Measurements from ENCODE around the gene PCDHB14. TPM values are rescaled to one million over a fixed set of nuclear protein-coding genes. Genes with fewer than 3 reads are reported as not detected.

PCDHB14 gene
- total RNA-seq, 4 donors from 2014 or later, result 0.62 to 1.9 (median 0.76) TPM

DNA sequence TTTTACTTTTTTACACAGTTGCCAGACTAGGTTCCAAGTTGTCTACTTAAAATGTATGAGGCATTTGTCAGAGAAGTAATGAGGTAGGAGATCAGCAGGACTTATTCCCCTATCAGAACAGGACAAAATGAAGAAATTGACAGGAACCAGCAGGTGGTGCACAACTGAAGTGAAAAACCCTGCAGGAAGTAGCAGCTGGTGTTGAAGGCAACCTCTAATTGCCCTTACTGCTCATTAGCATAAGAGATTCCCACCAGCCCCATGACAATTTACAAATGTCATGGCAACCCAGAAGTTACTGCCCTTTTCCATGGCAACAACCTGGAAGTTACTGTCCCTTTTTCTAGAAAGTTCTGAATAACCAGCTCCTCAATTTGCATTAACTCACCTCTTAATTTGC lies 27.4 kb downstream of the PCDHB14 start:
- Histone ChIP-seq H3K27me3 (peaks cover 0 to 10% (median 0%) of the 10 kb centered on the region in 3 donors), H3K4me3 (no peak overlapping the region), H3K27ac (no peak overlapping the region), H3K36me3 (peaks cover 0 to 5% of the 10 kb centered on the region in 2 donors), H3K4me1 (no peaks in the 10 kb centered on the region), H3K9me3 (peaks cover 3 to 52% (median 3%) of the 10 kb centered on the region in 3 donors)
- ATAC-seq (no peak), DNase-seq (no peak)
- TF ChIP-seq POLR2A (IDR thresholded peaks at IDR 0.05), result no peak
- TF ChIP-seq, protein P1, sequence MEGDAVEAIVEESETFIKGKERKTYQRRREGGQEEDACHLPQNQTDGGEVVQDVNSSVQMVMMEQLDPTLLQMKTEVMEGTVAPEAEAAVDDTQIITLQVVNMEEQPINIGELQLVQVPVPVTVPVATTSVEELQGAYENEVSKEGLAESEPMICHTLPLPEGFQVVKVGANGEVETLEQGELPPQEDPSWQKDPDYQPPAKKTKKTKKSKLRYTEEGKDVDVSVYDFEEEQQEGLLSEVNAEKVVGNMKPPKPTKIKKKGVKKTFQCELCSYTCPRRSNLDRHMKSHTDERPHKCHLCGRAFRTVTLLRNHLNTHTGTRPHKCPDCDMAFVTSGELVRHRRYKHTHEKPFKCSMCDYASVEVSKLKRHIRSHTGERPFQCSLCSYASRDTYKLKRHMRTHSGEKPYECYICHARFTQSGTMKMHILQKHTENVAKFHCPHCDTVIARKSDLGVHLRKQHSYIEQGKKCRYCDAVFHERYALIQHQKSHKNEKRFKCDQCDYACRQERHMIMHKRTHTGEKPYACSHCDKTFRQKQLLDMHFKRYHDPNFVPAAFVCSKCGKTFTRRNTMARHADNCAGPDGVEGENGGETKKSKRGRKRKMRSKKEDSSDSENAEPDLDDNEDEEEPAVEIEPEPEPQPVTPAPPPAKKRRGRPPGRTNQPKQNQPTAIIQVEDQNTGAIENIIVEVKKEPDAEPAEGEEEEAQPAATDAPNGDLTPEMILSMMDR (IDR thresholded peaks at IDR 0.05 in 4 of 5, conservative IDR thresholded peaks at IDR 0.05 in 1 of 5), result no peak
- in situ Hi-C loops (cut with MboI; ENCODE audit: low sequenced_read_pairs in 4 of 4), result no loop called here
- intact Hi-C loops (cut with DNase I; ENCODE audit: low total_unique reads), result no loop called here

DNA sequence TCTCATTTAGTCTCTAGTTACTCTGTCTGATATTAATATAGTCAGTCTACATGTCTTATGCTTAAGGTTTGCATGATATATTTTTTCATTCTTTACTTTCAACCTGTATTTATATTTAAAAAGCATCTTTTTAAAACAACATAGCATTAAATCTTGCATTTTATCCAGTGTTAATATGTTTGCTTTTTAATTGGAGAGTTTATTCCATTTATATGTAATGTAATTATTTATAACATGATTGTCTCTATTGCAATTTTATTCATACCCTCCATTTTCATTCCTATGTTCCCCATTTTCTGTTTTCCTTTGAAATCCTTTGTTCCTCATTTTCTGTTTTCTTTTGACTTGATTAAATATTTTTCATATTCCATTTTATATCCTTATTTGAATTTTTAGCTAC lies 35.3 kb downstream of the PCDHB14 start:
- H3K4me1 ChIP-seq, result no peaks in the 10 kb centered on the region
- DNase-seq (no peak), ATAC-seq (no peak)
- TF ChIP-seq, protein P1 (IDR thresholded peaks at IDR 0.05 in 4 of 5, conservative IDR thresholded peaks at IDR 0.05 in 1 of 5), result no peak
- TF ChIP-seq POLR2A (IDR thresholded peaks at IDR 0.05), result no peak
- peaks cover 36 to 84% (median 37%) of the 10 kb centered on the region in 3 donors for H3K9me3 ChIP-seq
- no peaks in the 10 kb centered on the region for H3K27me3 ChIP-seq
- no peak overlapping the region for H3K27ac ChIP-seq
- peaks cover 0 to 17% of the 10 kb centered on the region in 2 donors for H3K36me3 ChIP-seq
- in situ Hi-C loops (cut with MboI; ENCODE audit: low sequenced_read_pairs in 4 of 4), result no loop called here
- intact Hi-C loops (cut with DNase I; ENCODE audit: low total_unique reads), result no loop called here
- peak overlapping the region in 1 of 4 donors; percentile 10 for H3K4me3 ChIP-seq

DNA sequence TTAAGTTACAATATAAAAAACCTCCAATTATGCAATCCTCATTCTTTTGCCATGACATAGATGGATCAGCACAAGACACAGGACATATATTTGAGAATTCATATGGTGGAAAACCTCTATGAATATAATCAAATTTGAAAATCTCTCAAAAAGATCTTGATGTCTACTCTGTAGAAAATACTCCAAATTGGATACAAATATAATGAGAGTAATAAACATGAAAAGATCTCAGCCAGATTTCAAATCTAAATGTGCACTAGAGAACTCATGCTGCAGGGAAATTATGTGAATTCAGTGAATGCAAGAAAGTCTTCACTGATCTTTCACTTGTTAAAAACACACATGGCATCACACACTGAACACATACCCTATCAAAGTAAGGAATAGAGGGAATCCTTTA lies 35.8 kb downstream of the PCDHB14 start:
- peak overlapping the region in 1 of 4 donors; percentile 10 for H3K4me3 ChIP-seq
- in situ Hi-C loops (cut with MboI; ENCODE audit: low sequenced_read_pairs in 4 of 4) (no loop called here), intact Hi-C loops (cut with DNase I; ENCODE audit: low total_unique reads) (no loop called here)
- H3K9me3 ChIP-seq, result peaks cover 33 to 84% (median 37%) of the 10 kb centered on the region in 3 donors
- ATAC-seq, result no peak
- no peak for DNase-seq
- no peak for TF ChIP-seq POLR2A (IDR thresholded peaks at IDR 0.05)
- TF ChIP-seq, protein P1 (IDR thresholded peaks at IDR 0.05 in 4 of 5, conservative IDR thresholded peaks at IDR 0.05 in 1 of 5), result no peak
- no peaks in the 10 kb centered on the region for H3K27me3 ChIP-seq
- H3K27ac ChIP-seq, result no peak overlapping the region
- H3K4me1 ChIP-seq, result no peaks in the 10 kb centered on the region
- H3K36me3 ChIP-seq, result peaks cover 0 to 22% of the 10 kb centered on the region in 2 donors

DNA sequence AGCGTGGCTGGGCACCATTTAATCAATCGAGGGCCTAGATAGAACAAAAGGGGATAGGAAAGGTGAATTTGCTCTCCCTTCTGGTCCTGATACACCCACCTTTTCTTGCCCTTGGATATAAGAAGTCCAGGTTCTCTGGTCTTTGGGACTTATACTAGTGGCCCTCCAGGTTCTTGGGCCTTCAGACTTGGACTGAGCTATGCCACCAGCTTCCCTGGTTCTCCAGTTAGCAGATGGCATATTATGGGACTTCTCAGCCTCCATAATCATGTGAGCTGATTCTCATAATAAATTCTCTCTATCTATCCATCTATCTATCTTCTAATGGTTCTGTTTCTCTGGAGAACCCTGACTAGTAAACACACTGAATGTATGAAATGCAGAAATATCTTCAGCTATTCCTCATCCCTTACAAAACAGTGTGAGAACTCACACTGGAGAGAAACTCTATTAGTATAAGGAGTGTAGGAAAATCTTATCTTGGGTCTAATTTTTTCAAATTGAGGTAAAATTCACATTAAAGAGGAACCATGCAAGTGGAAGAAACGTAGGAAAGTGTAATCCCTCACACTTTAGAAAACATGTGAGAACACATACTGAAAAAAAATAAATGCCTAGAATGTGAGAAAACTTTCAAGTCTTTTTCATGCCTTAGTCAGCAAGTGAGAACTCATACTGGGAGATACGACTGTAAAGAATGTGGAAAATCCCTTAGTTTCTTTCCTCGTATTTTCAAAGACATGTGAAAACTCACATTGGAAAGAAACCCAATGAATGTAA lies 37.5 kb downstream of the PCDHB14 start:
- ATAC-seq, result no peak
- DNase-seq, result no peak
- H3K4me3 ChIP-seq, result peak overlapping the region in 1 of 4 donors; percentile 10
- in situ Hi-C loops (cut with MboI; ENCODE audit: low sequenced_read_pairs in 4 of 4) (no loop called here), intact Hi-C loops (cut with DNase I; ENCODE audit: low total_unique reads) (no loop called here)
- no peak overlapping the region for H3K27ac ChIP-seq
- peaks cover 0 to 29% of the 10 kb centered on the region in 2 donors for H3K36me3 ChIP-seq
- TF ChIP-seq, protein P1 (IDR thresholded peaks at IDR 0.05 in 4 of 5, conservative IDR thresholded peaks at IDR 0.05 in 1 of 5), result no peak
- no peak for TF ChIP-seq POLR2A (IDR thresholded peaks at IDR 0.05)
- H3K4me1 ChIP-seq, result no peaks in the 10 kb centered on the region
- peaks cover 33 to 91% (median 37%) of the 10 kb centered on the region in 3 donors for H3K9me3 ChIP-seq
- H3K27me3 ChIP-seq, result no peaks in the 10 kb centered on the region

All from gastrocnemius medialis (tissue), 4 donors.